Kidney tubule cell (primary cell): Measurements from ENCODE around the gene MTURN.

Experiments
- DNase-seq: peaks from one replicate; pipeline ENCODE4 v3.0.0-alpha.2; 2018; ENCODE audit warnings: low spot score

The MTURN gene

DNA sequence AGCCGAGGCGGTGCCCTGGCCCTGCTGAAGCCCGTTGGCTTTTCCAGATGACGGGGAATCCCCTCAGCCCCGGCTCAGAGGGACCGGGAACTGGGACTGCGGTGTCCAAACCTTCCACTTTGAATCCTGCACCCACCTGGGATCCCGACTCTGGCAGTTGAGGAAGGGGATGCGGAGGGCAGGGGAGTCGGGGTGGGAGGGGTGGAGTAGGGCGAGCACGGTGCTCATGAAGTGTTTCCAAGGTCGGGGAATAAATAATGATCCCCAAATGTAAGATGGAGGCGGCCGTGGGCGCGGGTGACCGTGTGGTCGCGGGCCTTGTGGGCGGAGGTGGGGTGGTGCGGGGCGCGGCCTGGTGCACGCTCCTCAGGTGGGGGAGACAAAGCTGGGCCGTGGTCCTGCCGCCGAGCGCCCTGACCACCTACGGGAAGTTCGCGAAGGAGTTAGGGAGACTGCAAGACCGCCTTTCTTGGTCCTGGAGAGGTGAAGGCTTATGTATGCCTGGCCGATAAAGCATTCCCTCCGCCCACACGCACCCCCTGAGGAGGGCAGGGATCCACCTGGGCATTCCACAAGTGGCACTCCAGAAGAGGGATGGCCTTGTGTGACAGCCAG lies 1.4 kb downstream of the MTURN start:
- DNase-seq: peak; percentile 17

GRCh38 chr7:30136743-30137485 lies 2.1 kb downstream of the MTURN start:
- DNase-seq: no peak

GRCh38 chr7:30139836-30140384 lies 5.1 kb downstream of the MTURN start:
- no peak for DNase-seq

- no peak for DNase-seq
Measured at GRCh38 chr7:30140456-30140855, 5.7 kb downstream of the MTURN start.

DNA sequence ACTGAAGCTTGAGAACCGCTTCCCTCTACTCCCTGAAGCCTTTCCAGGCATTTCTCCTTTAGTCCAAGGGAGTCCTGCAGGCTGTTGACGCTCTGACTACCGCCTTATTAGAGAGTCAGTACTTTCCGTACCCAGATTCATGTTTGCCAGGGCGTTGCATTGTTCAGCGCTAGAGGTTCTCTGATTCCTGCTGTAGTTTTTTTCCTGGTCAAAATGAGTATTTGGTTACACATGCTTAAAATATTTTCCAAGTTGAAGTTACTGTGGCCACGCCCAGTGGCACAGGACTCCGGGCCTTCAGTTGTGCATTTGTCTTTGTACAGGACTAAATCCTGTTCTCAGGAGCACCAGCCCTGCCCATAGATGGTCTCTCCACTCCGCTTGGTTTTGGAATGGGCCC lies 7.9 kb downstream of the MTURN start:
- DNase-seq: peak; percentile 92

- DNase-seq: peak; percentile 84
Measured at GRCh38 chr7:30143748-30144251, 9.0 kb downstream of the MTURN start.

GRCh38 chr7:30144657-30145306 lies 10.0 kb downstream of the MTURN start:
- no peak for DNase-seq

DNA sequence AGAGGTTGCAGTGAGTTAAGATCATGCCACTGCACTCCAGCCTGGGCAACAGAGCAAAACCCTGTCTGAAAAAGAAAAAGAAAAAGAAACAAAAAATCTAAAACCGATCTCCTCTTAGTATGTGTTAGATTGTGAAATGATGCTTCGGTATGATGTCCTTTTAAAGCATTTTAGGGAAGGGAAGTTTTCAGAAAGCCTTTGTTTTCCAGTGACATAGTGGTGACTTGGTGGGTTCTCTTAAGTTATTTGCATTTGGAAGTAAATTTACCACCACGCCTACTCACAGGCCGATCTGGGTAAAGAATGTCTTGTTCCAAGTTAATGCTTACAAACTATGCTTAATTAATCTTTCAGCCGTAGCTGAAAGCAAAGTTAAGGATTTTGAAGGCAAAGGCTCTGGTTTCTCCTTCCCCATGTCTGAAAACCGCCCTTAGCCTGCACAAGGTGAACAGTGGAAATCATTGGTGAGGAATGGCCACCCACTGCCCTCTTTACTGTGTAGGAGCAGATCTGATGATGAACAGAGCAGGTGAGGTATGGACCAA lies 10.7 kb downstream of the MTURN start:
- DNase-seq: peak; percentile 22

DNA sequence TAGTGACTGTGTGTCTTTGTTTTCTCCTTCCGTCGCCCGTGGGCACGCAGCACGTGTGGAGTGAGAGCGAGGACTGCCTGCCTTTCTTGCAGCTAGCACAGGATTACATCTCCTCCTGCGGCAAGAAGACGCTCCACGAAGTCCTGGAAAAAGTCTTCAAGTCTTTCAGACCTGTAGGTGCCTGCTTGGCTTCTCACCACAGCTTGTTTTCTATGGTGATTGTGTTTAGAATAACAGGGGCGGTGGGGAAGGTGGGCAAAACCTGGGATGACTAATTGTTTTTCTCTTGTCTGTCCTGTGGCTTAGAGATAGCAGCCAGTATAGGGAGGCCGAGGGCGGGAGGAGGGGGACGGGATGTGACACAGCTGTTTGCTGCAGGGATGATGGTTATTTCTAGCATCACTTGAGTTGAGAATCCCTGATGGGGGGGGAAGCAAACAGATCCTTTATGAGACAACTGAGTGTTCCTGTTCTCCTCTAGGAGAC lies 11.4 kb downstream of the MTURN start:
- peak; percentile 57 for DNase-seq

DNA sequence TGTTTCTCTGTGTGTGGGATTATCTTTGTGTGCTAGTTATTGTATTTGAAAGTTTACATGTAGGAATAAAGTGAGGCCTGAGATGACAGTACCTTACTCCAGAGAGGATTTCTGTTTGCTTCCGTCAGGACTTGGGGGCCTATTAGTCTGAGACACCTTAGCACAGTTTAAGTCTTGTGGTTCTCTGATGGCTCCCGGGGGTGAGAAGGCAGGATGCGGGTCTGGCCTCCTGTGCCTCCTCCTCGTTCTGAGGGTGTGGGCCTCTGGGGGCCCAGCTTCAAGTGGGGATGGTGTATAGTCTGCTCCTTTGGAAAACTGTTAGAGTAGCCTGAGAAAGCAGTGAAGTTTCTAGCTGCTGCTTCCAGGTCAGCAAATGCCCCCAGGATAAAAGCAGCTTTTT lies 12.4 kb downstream of the MTURN start:
- DNase-seq: no peak

GRCh38 chr7:30147785-30148184 lies 13.0 kb downstream of the MTURN start:
- DNase-seq: no peak

DNA sequence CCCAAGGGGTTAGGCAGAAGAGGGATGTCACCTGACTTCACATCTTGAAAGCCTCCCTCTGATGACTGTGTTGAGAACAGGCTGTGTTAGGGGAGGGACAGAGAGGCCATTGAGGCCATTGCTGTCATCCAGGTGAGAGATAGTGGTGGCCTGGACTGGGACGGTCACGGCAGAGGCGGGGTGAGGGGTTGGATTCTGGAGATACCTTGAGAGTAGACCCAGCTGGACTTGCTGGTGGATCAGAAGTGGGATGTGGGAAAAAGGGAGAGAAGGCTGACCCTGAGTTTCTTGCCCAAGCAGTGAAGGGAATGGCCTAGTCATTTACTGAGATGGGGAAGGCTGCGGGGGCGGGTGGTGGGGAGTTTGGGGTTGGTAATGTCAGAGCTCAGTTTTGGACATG lies 13.6 kb downstream of the MTURN start:
- DNase-seq: no peak

- peak; percentile 80 for DNase-seq
Measured at GRCh38 chr7:30148951-30149459, 14.2 kb downstream of the MTURN start.

- DNase-seq: no peak
Measured at GRCh38 chr7:30149640-30150272, 15.0 kb downstream of the MTURN start.

DNA sequence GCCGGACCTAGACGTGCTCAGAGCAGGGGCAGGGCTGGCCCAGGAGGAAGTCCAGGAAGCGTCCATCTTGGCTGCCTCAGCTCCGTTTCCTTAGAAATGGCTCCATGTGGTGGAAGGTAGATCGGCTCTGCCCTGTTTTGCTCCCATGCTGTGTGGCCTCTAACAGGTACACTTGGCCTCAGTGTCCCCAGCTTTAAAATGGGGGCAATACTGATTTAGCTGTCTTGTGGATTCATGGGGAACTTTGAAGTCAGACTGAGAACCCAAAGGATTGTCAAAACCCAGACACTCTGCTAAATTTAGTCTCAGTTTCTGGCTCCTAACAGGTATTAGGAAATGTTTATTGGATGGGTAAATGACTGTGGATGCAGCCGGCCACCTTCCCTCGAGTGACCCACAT lies 15.9 kb downstream of the MTURN start:
- no peak for DNase-seq

DNA sequence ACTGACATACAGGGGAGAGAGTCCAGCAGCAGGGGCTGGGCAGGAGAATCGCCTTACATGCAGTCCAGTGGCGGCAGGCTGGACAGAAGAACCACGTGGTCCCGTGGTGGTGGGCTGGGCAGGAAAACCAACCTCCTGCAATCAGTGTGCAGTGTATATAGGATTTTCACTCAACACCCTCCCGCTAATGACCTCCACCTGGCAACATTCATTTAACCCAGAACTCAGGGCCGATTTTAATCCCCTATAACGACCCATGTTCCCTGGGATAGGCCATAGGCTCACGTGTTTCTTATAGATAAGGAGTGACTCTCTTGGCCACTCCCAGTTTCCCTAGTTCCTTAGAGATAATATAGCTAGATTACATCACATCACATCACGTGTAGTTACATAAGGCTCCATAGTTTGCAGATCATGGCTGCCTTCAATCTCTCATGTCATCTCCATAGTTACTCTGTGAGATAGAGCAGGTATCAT lies 19.4 kb downstream of the MTURN start:
- no peak for DNase-seq

DNA sequence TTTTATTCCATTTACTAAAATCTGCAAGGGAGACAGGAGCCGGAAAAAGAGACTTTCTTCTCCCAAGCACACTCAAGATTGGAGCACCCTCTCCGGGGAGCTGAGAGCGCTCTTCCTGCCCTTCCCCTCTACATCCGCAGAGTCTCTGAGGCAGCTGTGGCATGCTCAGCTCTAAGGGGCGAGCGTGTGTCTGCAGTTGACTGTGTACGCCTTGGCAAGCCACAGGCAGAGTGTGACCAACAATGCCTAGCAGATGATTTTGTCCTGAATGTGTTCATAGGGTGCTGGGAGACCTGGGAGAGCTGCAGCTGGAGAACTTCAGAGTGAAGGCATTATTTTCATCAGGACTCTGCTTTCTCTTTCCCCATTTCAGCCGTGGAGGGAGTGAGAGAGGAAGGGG lies 20.7 kb downstream of the MTURN start:
- DNase-seq: no peak

GRCh38 chr7:30157204-30157603 lies 22.4 kb downstream of the MTURN start:
- no peak for DNase-seq

DNA sequence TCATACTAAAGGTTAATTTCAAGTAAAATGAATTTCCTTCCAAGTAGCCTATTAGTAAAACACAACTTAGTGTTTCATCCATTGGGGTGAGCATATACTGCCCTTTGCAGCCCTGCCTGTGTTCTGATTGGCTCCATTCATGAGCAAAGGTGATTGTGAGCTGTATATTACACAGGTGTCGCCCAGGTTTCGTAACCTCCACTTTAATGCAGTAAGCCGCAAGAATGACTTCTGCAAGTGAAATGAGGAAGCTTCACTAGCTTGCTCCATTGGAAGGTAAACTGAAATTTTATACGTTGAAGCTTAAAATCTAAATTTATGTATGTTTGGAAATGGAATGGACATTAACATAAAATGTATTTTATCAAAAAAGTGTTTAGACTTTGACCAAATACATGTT lies 24.4 kb downstream of the MTURN start:
- DNase-seq: no peak

- peak; percentile 70 for DNase-seq
Measured at GRCh38 chr7:30159698-30160143, 24.9 kb downstream of the MTURN start.

GRCh38 chr7:30160329-30160728 lies 25.5 kb downstream of the MTURN start:
- DNase-seq: no peak
